Panc1 (cell line): Measurements from ENCODE around the gene DPYSL5. TPM values are rescaled to one million over a fixed set of nuclear protein-coding genes. Genes with fewer than 3 reads are reported as not detected.

Experiments
- ATAC-seq: fragments of 200-7000 bp; cut with Tn5 transposase; 2 replicates; pipeline ENCODE4 v1.9.1; 2020; ENCODE audit warnings: mild to moderate bottlenecking, moderate library complexity
- BruUV-seq: library from RNA; stranded (reverse); fragments of 400-500 nt; replicated peaks from 2 replicates; lab custom pipeline; 2021; lab: Mats Ljungman, UMichigan
- CTCF ChIA-PET: fragments of 300-600 bp; sonication (Branson Sonifier 250); formaldehyde crosslinking; loops from one replicate; lab custom pipeline; 2022; ENCODE audit warnings: antibody characterized with exemption; lab: Charles Lee
- POLR2A ChIA-PET: fragments of 300-600 bp; sonication (Branson Sonifier 250); formaldehyde crosslinking; loops from one replicate; lab custom pipeline; 2022; ENCODE audit warnings: antibody characterized with exemption; lab: Charles Lee
- DNase-seq: peaks from one replicate; pipeline ENCODE4 v3.0.0-alpha.2; 2010; ENCODE audit warnings: low read depth, low spot score
- H3K27ac ChIP-seq: 2 replicates; pipeline ENCODE4 v1.5.1; 2011; ENCODE audit warnings: mild to moderate bottlenecking, low read length, inconsistent platforms
- H3K27me3 ChIP-seq: fragments of 200-500 bp; sonication (Bioruptor generic); 2 replicates; pipeline ENCODE4 v1.6.0; 2014; ENCODE audit warnings: low read length, inconsistent platforms; ENCODE audit not compliant: control insufficient read depth, insufficient read depth
- H3K36me3 ChIP-seq: fragments of 200-500 bp; sonication (Bioruptor generic); 2 replicates; pipeline ENCODE4 v1.5.1; 2014; ENCODE audit warnings: inconsistent platforms, mild to moderate bottlenecking, low read length, moderate library complexity; ENCODE audit not compliant: control insufficient read depth, insufficient read depth
- H3K4me1 ChIP-seq: 2 replicates; pipeline ENCODE4 v1.5.1; 2011; ENCODE audit warnings: inconsistent platforms, mild to moderate bottlenecking, low read length, moderate library complexity; ENCODE audit not compliant: control insufficient read depth, insufficient read depth
- H3K4me3 ChIP-seq, 2 experiments: 2 replicates each; pipeline ENCODE4 v1.5.1; 2011 to 2012; ENCODE audit warnings: low read depth in 2 of 2, low read length in 2 of 2, mild to moderate bottlenecking in 2 of 2, inconsistent platforms in 1 of 2, moderate library complexity in 1 of 2
- H3K9me3 ChIP-seq: fragments of 200-500 bp; sonication (Bioruptor generic); 2 replicates; pipeline ENCODE4 v1.5.1; 2014; ENCODE audit warnings: low read depth, mild to moderate bottlenecking, inconsistent platforms, low read length, moderate library complexity; ENCODE audit not compliant: control insufficient read depth, insufficient read depth
- CTCF ChIP-seq: fragments of 450-650 bp; IDR thresholded peaks from 2 replicates; pipeline ENCODE4 v1.5.1; 2017; ENCODE audit warnings: mild to moderate bottlenecking
- POLR2AphosphoS5 ChIP-seq: IDR thresholded peaks from 2 replicates; pipeline ENCODE4 v1.6.1; 2012; ENCODE audit warnings: mild to moderate bottlenecking, low read depth, low read length, moderate library complexity
- SIN3A ChIP-seq: IDR thresholded peaks from 2 replicates; pipeline ENCODE4 v1.6.1; 2012; ENCODE audit warnings: low read depth, mild to moderate bottlenecking, low read length, moderate library complexity, borderline replicate concordance; ENCODE audit not compliant: insufficient read depth
- TCF7L2 ChIP-seq: IDR thresholded peaks from 2 replicates; pipeline ENCODE4 v1.6.1; 2011; ENCODE audit warnings: mild to moderate bottlenecking, low read depth, low read length, inconsistent platforms
- in situ Hi-C: cut with HindIII; loops from 2 replicates; pipeline ENCODE4 v1.10.0; 2016; ENCODE audit warnings: low sequenced_read_pairs, low pct_unique_long_range_greater_than_20kb
- intact Hi-C: fragments of 100-400 bp; cut with micrococcal nuclease; formaldehyde crosslinking; loops from one replicate; pipeline ENCODE4 v1.10.0; 2022; ENCODE audit not compliant: unreplicated experiment
- total RNA-seq: library from RNA; stranded (reverse); gene quantifications from one replicate; pipeline ENCODE4 v1.2.1, GENCODE V29; 2021; ENCODE audit not compliant: unreplicated experiment
- TF ChIP-seq, protein P1 (sequence below), 2 experiments: IDR thresholded peaks; 2 replicates each; pipeline ENCODE4 v1.6.1; 2011 to 2012; ENCODE audit warnings: low read depth in 2 of 2, control low read depth in 1 of 2, low read length in 1 of 2, mild to moderate bottlenecking in 1 of 2, moderate library complexity in 1 of 2; ENCODE audit not compliant: insufficient read depth in 1 of 2

The DPYSL5 gene
- total RNA-seq, 1 experiment from 2014 or later, result 0.31 TPM

GRCh38 chr2:26913999-26914658 is 66.2 kb downstream of the DPYSL5 start:
- Histone ChIP-seq H3K27me3 (peaks cover 3% of the 10 kb centered on the region; the same call in 1 of the 2 replicates), H3K4me1 (no peaks in the 10 kb centered on the region), H3K36me3 (no peaks in the 10 kb centered on the region), H3K27ac (no peak overlapping the region), H3K9me3 (no peaks in the 10 kb centered on the region), H3K4me3 (no peak overlapping the region)
- no peak for DNase-seq
- CTCF ChIA-PET, result no interaction called here
- TF ChIP-seq SIN3A (no peak), POLR2AphosphoS5 (no peak), TCF7L2 (no peak), CTCF (no peak)
- TF ChIP-seq, protein P1, sequence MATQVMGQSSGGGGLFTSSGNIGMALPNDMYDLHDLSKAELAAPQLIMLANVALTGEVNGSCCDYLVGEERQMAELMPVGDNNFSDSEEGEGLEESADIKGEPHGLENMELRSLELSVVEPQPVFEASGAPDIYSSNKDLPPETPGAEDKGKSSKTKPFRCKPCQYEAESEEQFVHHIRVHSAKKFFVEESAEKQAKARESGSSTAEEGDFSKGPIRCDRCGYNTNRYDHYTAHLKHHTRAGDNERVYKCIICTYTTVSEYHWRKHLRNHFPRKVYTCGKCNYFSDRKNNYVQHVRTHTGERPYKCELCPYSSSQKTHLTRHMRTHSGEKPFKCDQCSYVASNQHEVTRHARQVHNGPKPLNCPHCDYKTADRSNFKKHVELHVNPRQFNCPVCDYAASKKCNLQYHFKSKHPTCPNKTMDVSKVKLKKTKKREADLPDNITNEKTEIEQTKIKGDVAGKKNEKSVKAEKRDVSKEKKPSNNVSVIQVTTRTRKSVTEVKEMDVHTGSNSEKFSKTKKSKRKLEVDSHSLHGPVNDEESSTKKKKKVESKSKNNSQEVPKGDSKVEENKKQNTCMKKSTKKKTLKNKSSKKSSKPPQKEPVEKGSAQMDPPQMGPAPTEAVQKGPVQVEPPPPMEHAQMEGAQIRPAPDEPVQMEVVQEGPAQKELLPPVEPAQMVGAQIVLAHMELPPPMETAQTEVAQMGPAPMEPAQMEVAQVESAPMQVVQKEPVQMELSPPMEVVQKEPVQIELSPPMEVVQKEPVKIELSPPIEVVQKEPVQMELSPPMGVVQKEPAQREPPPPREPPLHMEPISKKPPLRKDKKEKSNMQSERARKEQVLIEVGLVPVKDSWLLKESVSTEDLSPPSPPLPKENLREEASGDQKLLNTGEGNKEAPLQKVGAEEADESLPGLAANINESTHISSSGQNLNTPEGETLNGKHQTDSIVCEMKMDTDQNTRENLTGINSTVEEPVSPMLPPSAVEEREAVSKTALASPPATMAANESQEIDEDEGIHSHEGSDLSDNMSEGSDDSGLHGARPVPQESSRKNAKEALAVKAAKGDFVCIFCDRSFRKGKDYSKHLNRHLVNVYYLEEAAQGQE (IDR thresholded peaks at IDR 0.05; ENCODE audit: insufficient read depth in 1 of 2, low read depth in 2 of 2, low read length in 1 of 2), result no peak
- ATAC-seq, result no peak; the same call in 1 of the 2 replicates
- intact Hi-C loops (no loop called here), in situ Hi-C loops (no loop called here)
- BruUV-seq, result no TSS peak
- POLR2A ChIA-PET, result interaction anchor here (0.6 kb wide), 1 partner anchor 31 kb away, joined by 8 read pairs; no protein-coding TSS in a partner anchor

DNA sequence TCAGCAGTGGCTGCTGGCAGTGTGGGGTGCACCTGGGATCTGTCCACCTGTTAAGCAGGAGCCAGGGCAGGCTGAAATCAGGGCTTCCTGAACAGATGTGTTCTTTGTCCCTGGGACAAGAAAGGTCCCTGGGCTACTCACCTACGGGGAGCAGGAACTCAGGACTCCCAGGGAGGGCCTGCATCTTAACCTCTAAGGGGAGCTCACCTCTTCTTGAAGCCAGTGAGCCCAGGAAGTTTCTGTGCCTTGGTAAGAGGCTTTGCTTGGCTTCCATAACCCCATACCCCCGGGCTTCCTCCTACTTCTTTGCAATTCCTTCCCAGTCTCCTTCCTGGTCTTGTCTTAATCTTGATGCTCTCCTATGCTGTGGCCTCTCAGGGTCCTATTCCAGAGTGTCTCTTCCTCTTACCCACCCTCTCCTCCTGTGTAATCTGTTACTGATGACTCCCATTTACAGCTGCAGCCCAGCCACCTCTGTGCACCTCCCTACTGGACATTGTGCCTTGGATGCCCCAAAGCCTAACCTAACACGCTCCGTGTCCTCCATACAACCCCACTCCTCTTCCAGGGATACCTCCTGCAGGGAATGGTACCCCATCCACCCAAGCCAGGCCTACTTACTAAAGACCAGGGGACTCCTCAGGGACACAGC is 66.9 kb downstream of the DPYSL5 start:
- DNase-seq, result no peak
- no peak for ATAC-seq
- Histone ChIP-seq H3K36me3 (no peaks in the 10 kb centered on the region), H3K27ac (no peak overlapping the region), H3K27me3 (peaks cover 3% of the 10 kb centered on the region; the same call in 1 of the 2 replicates), H3K4me1 (no peaks in the 10 kb centered on the region), H3K4me3 (no peak overlapping the region), H3K9me3 (no peaks in the 10 kb centered on the region)
- CTCF ChIA-PET, result no interaction called here
- BruUV-seq, result no TSS peak
- in situ Hi-C loops, result no loop called here
- intact Hi-C loops, result no loop called here
- TF ChIP-seq SIN3A (no peak), TCF7L2 (no peak), CTCF (no peak), POLR2AphosphoS5 (no peak)
- TF ChIP-seq, protein P1 (IDR thresholded peaks at IDR 0.05; ENCODE audit: insufficient read depth in 1 of 2, low read depth in 2 of 2, low read length in 1 of 2), result no peak
- POLR2A ChIA-PET, result no interaction called here
